SU-DHL-6 (cell line): ENCODE results near the gene EXOC6.

Experiments used
- EZH2phosphoT487 ChIP-seq: fragments of 200-600 bp; sonication (generic), shearing (Covaris generic); conservative IDR thresholded peaks from 2 replicates; pipeline ENCODE4 v1.6.1; 2018; ENCODE audit warnings: mild to moderate bottlenecking, antibody characterized with exemption, low read length, moderate library complexity, mixed read lengths
- TF ChIP-seq, protein P1 (sequence below): fragments of 200-600 bp; sonication (generic); IDR thresholded peaks from one replicate; pipeline ENCODE4 v1.5.1; 2017; ENCODE audit warnings: antibody characterized with exemption, mild to moderate bottlenecking, low read length, moderate library complexity; ENCODE audit not compliant: insufficient read depth, poor library complexity, severe bottlenecking

DNA sequence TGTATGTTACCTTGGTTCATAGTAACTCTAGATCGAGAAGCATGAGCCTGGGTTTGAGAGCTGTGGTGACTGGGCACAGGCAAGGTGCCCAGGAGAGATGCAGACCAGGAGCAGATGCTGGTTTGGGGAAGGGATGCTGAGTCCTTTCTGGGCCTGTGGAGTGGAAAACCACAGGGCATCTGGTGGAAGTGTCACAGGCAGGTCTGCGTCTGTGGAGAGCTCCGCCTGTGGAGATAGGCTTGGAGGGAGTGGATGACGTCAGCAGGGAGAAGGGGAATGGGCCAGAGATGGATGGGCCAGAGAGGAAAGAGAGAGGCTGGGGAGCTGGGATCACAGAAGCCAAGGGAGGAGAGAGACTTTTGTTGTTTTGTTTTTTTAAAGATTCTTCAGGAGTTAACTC, 240.1 kb downstream of the EXOC6 start:
- TF ChIP-seq, protein P1, sequence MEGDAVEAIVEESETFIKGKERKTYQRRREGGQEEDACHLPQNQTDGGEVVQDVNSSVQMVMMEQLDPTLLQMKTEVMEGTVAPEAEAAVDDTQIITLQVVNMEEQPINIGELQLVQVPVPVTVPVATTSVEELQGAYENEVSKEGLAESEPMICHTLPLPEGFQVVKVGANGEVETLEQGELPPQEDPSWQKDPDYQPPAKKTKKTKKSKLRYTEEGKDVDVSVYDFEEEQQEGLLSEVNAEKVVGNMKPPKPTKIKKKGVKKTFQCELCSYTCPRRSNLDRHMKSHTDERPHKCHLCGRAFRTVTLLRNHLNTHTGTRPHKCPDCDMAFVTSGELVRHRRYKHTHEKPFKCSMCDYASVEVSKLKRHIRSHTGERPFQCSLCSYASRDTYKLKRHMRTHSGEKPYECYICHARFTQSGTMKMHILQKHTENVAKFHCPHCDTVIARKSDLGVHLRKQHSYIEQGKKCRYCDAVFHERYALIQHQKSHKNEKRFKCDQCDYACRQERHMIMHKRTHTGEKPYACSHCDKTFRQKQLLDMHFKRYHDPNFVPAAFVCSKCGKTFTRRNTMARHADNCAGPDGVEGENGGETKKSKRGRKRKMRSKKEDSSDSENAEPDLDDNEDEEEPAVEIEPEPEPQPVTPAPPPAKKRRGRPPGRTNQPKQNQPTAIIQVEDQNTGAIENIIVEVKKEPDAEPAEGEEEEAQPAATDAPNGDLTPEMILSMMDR = no peak
- no peak for TF ChIP-seq EZH2phosphoT487
